Measurements from ENCODE around the gene LCOR.
"Not testable (repeated sequence)": the region's sequence is repeated elsewhere in the genome, so short reads cannot be mapped to it uniquely, and the experiment has no call there.

Gene LCOR

GRCh38 chr10:96930469-96930868 lies 98.4 kb downstream of the LCOR start:
- H3K79me2 ChIP-seq (ENCODE audit: insufficient read depth, low read depth), result no peaks in the 10 kb centered on the region

DNA sequence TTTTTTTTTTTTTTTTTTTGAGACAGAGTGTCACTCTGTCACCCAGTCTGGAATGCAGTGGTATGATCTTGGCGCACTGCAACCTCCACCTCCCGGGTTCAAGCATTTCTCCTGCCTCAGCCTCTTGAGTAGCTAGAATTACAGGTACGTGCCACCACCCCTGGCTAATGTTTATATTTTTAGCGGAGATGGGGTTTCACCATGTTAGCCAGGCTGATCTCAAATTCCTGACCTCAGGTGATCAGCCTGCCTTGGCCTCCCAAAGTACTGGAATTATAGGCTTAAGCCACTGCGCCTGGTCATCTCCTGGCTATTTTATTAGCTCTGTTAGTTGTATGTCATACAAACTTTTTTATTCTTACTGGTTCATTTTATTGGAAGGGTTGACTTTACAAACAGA lies 103.0 kb downstream of the LCOR start:
- H2AFZ ChIP-seq (ENCODE audit: low read depth), result no peak overlapping the region
- H3K4me2 ChIP-seq, result no peak overlapping the region
- H3K27me3 ChIP-seq (ENCODE audit: insufficient read depth, low read depth), result no peaks in the 10 kb centered on the region
- no peak overlapping the region for H3K9ac ChIP-seq
- no peaks in the 10 kb centered on the region for H3K79me2 ChIP-seq (ENCODE audit: insufficient read depth, low read depth)
- H3K4me1 ChIP-seq (ENCODE audit: low read depth, poor library complexity, severe bottlenecking), result no peaks in the 10 kb centered on the region
- no peak overlapping the region for H3K4me3 ChIP-seq (IDR thresholded peaks at IDR 0.05; ENCODE audit: insufficient read depth, low read depth, low read length)
- TF ChIP-seq, protein P1, sequence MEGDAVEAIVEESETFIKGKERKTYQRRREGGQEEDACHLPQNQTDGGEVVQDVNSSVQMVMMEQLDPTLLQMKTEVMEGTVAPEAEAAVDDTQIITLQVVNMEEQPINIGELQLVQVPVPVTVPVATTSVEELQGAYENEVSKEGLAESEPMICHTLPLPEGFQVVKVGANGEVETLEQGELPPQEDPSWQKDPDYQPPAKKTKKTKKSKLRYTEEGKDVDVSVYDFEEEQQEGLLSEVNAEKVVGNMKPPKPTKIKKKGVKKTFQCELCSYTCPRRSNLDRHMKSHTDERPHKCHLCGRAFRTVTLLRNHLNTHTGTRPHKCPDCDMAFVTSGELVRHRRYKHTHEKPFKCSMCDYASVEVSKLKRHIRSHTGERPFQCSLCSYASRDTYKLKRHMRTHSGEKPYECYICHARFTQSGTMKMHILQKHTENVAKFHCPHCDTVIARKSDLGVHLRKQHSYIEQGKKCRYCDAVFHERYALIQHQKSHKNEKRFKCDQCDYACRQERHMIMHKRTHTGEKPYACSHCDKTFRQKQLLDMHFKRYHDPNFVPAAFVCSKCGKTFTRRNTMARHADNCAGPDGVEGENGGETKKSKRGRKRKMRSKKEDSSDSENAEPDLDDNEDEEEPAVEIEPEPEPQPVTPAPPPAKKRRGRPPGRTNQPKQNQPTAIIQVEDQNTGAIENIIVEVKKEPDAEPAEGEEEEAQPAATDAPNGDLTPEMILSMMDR (conservative IDR thresholded peaks at IDR 0.05; ENCODE audit: low read depth, low read length), result no peak
- H3K27ac ChIP-seq, result no peak overlapping the region
- H4K20me1 ChIP-seq (ENCODE audit: insufficient read depth), result no peaks in the 10 kb centered on the region
- H3K36me3 ChIP-seq (ENCODE audit: insufficient read depth), result no peaks in the 10 kb centered on the region

More at GRCh38 chr10:96930469-96930868, 98.4 kb downstream of the LCOR start:
- no peaks in the 10 kb centered on the region for H3K36me3 ChIP-seq (ENCODE audit: insufficient read depth)
- H3K4me1 ChIP-seq (ENCODE audit: low read depth, poor library complexity, severe bottlenecking), result no peaks in the 10 kb centered on the region
- no peak overlapping the region for H3K4me2 ChIP-seq
- H3K27ac ChIP-seq, result no peak overlapping the region
- H2AFZ ChIP-seq (ENCODE audit: low read depth), result no peak overlapping the region
- H3K4me3 ChIP-seq (IDR thresholded peaks at IDR 0.05; ENCODE audit: insufficient read depth, low read depth, low read length), result no peak overlapping the region
- no peaks in the 10 kb centered on the region for H3K27me3 ChIP-seq (ENCODE audit: insufficient read depth, low read depth)
- H3K9ac ChIP-seq, result no peak overlapping the region
- no peaks in the 10 kb centered on the region for H4K20me1 ChIP-seq (ENCODE audit: insufficient read depth)
- TF ChIP-seq, protein P1 (conservative IDR thresholded peaks at IDR 0.05; ENCODE audit: low read depth, low read length), result no peak

DNA sequence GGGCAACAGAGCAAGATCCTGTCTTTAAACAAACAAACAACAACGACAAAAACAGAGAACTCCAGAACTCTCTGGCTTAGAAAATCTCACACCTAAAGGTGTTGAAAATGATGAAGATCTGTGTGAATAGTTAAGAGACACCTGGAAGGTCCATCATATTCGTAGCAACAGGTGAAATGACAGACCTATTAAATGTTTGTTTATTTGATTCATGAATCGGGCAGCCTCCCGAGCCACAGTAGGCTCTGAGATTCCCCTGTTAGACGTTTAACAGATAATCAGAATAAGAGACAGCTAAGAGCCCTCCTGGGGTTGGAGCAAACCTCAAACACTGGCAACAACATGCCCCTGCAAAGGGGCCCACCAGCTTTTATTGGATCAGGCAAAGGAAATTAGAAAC lies 103.7 kb downstream of the LCOR start:
- H3K9ac ChIP-seq, result no peak overlapping the region
- no peaks in the 10 kb centered on the region for H3K79me2 ChIP-seq (ENCODE audit: insufficient read depth, low read depth)
- H4K20me1 ChIP-seq (ENCODE audit: insufficient read depth), result no peaks in the 10 kb centered on the region
- H3K4me3 ChIP-seq (IDR thresholded peaks at IDR 0.05; ENCODE audit: insufficient read depth, low read depth, low read length), result no peak overlapping the region
- TF ChIP-seq, protein P1 (conservative IDR thresholded peaks at IDR 0.05; ENCODE audit: low read depth, low read length), result no peak
- no peak overlapping the region for H3K4me2 ChIP-seq
- no peak overlapping the region for H2AFZ ChIP-seq (ENCODE audit: low read depth)
- H3K4me1 ChIP-seq (ENCODE audit: low read depth, poor library complexity, severe bottlenecking), result no peaks in the 10 kb centered on the region
- H3K27me3 ChIP-seq (ENCODE audit: insufficient read depth, low read depth), result no peaks in the 10 kb centered on the region
- H3K27ac ChIP-seq, result no peak overlapping the region
- no peaks in the 10 kb centered on the region for H3K36me3 ChIP-seq (ENCODE audit: insufficient read depth)

DNA sequence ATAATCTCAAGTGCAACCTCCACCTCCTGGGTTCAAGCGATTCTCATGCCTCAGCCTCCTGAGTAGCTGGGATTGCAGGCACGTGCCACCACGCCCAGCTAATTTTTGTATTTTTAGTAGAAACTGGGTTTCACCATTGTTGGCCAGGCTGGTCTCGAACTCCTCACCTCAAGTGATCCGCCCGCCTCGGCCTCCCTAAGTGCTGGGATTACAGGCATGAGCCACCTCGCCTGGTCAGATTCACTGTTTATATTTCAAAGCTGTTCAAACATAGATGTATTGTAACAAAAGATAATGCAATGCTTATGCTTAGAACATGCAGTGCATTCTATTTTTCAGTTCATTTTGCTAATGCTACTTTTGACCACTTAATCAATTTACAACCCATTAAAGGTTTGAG lies 111.1 kb downstream of the LCOR start:
- not testable (repeated sequence) for H3K27me3 ChIP-seq (ENCODE audit: insufficient read depth, low read depth); H3K36me3 ChIP-seq (ENCODE audit: insufficient read depth); H2AFZ ChIP-seq (ENCODE audit: low read depth); H3K9ac ChIP-seq; H3K4me2 ChIP-seq; H3K27ac ChIP-seq; H3K4me1 ChIP-seq (ENCODE audit: low read depth, poor library complexity, severe bottlenecking); H3K79me2 ChIP-seq (ENCODE audit: insufficient read depth, low read depth); H3K4me3 ChIP-seq (IDR thresholded peaks at IDR 0.05; ENCODE audit: insufficient read depth, low read depth, low read length); H4K20me1 ChIP-seq (ENCODE audit: insufficient read depth)

GRCh38 chr10:96947036-96947435 lies 114.9 kb downstream of the LCOR start:
- H3K4me2 ChIP-seq, result no peak overlapping the region
- no peaks in the 10 kb centered on the region for H3K27me3 ChIP-seq (ENCODE audit: insufficient read depth, low read depth)
- no peak overlapping the region for H3K27ac ChIP-seq
- H2AFZ ChIP-seq (ENCODE audit: low read depth), result no peak overlapping the region
- no peak overlapping the region for H3K4me3 ChIP-seq (IDR thresholded peaks at IDR 0.05; ENCODE audit: insufficient read depth, low read depth, low read length)
- no peaks in the 10 kb centered on the region for H3K79me2 ChIP-seq (ENCODE audit: insufficient read depth, low read depth)
- H3K9ac ChIP-seq, result no peak overlapping the region
- peaks cover 5% of the 10 kb centered on the region for H3K4me1 ChIP-seq (ENCODE audit: low read depth, poor library complexity, severe bottlenecking)
- H4K20me1 ChIP-seq (ENCODE audit: insufficient read depth), result no peaks in the 10 kb centered on the region
- no peaks in the 10 kb centered on the region for H3K36me3 ChIP-seq (ENCODE audit: insufficient read depth)
- TF ChIP-seq, protein P1 (conservative IDR thresholded peaks at IDR 0.05; ENCODE audit: low read depth, low read length), result no peak
